ENCODE results near the gene TEX29. TPM values are rescaled to one million over a fixed set of nuclear protein-coding genes. Genes with fewer than 3 reads are reported as not detected.

Gene TEX29
- total RNA-seq, 6 experiments from 2014 or later: 0.42 TPM; not detected in 5

DNA sequence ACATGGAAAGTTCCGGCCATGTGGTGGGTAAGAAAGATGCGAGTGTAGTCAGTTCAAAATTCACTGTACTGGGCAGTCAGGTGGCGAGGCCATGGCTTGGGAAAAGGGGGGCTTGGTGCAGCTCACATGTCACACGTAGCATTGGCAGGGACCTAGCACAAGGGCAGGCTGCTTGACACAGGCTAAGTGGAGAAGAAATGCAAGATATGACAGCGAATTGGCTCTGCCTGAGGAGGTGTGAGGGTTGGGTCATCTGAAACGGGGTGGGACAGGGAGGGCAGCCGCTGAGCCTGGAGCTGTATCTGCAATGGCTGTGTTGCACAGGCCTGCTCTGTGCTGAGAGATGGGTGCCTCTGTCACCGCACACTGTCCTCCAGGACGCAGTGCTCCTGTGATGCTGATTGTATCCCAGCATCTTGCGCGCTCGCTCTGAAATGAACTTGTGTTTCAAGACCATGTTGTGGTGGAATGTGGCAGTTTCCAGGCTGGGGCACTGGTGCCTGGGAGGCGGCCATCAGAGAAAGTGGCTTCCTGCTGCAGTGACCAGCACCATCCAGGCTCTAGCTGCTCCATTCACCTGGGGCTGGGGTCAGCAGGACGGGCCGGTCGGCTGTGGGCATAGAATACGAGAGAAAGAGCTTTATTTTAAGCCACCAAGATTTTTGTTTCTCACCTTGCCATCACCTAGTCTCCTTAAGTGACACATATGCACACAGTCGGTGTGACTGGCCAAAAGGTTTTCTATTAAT lies 70.3 kb downstream of the TEX29 start:
- Histone ChIP-seq H3K27me3 (no peaks in the 10 kb centered on the region), H3K36me3 (no peaks in the 10 kb centered on the region), H3K27ac (no peak overlapping the region), H3K9me3 (no peaks in the 10 kb centered on the region), H3K4me3 (no peak overlapping the region), H3K4me1 (no peaks in the 10 kb centered on the region)
- WGBS (ENCODE audit: insufficient coverage, low coverage, low lambda C conversion rate, missing lambda C conversion rate): 62% methylated on average over 7 of the region's 18 CpGs
- TF ChIP-seq, protein P1, sequence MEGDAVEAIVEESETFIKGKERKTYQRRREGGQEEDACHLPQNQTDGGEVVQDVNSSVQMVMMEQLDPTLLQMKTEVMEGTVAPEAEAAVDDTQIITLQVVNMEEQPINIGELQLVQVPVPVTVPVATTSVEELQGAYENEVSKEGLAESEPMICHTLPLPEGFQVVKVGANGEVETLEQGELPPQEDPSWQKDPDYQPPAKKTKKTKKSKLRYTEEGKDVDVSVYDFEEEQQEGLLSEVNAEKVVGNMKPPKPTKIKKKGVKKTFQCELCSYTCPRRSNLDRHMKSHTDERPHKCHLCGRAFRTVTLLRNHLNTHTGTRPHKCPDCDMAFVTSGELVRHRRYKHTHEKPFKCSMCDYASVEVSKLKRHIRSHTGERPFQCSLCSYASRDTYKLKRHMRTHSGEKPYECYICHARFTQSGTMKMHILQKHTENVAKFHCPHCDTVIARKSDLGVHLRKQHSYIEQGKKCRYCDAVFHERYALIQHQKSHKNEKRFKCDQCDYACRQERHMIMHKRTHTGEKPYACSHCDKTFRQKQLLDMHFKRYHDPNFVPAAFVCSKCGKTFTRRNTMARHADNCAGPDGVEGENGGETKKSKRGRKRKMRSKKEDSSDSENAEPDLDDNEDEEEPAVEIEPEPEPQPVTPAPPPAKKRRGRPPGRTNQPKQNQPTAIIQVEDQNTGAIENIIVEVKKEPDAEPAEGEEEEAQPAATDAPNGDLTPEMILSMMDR (IDR thresholded peaks at IDR 0.05): no peak
- no peak for TF ChIP-seq POLR2A (IDR thresholded peaks at IDR 0.05)
- DNase-seq (no peak), ATAC-seq (no peak)
- intact Hi-C loops (cut with DNase I): no loop called here

DNA sequence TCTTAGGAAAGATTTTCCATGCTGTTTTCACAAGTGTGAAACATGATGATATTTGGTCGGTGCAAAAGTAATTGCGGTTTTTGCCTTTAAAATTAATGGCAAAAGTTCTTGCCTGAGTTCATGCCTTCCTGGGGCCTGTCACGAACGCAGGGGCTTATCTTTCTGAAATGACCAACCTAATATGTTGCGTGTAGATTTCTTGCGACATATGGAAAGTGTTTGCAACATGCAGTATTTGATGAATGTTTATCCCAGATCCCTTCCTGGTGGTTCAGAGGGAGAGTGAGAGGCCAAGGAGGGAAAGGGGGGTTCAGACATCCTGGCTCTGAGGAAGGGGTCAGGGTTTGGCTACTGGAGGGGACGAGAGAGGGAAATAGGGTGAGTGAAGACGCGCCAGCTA lies 72.0 kb downstream of the TEX29 start:
- Histone ChIP-seq H3K27ac (no peak overlapping the region), H3K9me3 (no peaks in the 10 kb centered on the region), H3K36me3 (no peaks in the 10 kb centered on the region), H3K4me1 (no peaks in the 10 kb centered on the region), H3K27me3 (no peaks in the 10 kb centered on the region), H3K4me3 (no peak overlapping the region)
- DNase-seq (no peak), ATAC-seq (no peak)
- WGBS (ENCODE audit: insufficient coverage, low coverage, low lambda C conversion rate, missing lambda C conversion rate): 57% methylated on average over 9 of the region's 9 CpGs
- intact Hi-C loops (cut with DNase I): no loop called here
- TF ChIP-seq, protein P1 (IDR thresholded peaks at IDR 0.05): no peak
- TF ChIP-seq POLR2A (IDR thresholded peaks at IDR 0.05): no peak

DNA sequence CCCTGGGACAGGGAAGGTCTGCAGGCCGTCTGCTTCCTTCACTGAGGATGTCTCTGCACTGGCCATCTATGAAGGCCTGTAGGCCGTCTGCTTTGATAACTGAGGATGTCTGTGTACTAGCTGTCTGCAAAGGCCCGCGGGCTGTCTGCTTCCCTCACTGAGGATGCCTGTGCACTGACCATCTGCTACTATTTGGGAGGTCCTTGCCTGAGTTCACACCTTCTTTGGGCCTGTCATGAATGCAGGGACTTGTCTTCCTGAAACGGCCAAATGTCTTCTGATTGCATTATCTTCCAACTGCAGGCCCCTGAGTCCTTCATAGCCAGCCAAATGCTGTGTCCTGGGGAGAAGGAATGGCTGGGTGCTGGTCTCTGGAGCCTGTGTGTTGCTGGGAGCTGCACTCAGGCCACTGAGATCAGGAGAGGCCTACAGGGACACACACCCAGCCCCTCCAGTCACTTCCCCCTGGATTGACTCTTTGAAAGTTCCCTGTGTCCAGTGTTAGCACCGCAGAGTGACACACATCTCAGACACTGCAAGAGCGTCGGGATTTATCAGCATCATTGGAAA lies 72.9 kb downstream of the TEX29 start:
- ATAC-seq: no peak
- intact Hi-C loops (cut with DNase I): no loop called here

More for the DNA sequence above, 72.9 kb downstream of the TEX29 start:
- no peak overlapping the region for H3K4me3 ChIP-seq
- no peaks in the 10 kb centered on the region for H3K4me1 ChIP-seq
- H3K9me3 ChIP-seq: no peaks in the 10 kb centered on the region
- TF ChIP-seq, protein P1 (IDR thresholded peaks at IDR 0.05): no peak
- TF ChIP-seq POLR2A (IDR thresholded peaks at IDR 0.05): no peak
- no peak for DNase-seq
- no peaks in the 10 kb centered on the region for H3K36me3 ChIP-seq
- no peaks in the 10 kb centered on the region for H3K27me3 ChIP-seq
- H3K27ac ChIP-seq: no peak overlapping the region
- WGBS (ENCODE audit: insufficient coverage, low coverage, low lambda C conversion rate, missing lambda C conversion rate): 52% methylated on average over 4 of the region's 8 CpGs

Other genes with a start within 250 kb of the TEX29 start
- gene ARHGEF7, start 205.3 kb upstream of the TEX29 start, total RNA-seq: 10 to 100 TPM; 22.0 to 40.1 (median 33.8) TPM